COLO668 (cell line): ENCODE measurements around the gene DHRS3.

ENCODE experiments used
- DNase-seq: peaks from one replicate; lab custom pipeline; 2025; ENCODE audit not compliant: unreplicated experiment; lab: John Stamatoyannopoulos, UW

The DHRS3 gene

DNA sequence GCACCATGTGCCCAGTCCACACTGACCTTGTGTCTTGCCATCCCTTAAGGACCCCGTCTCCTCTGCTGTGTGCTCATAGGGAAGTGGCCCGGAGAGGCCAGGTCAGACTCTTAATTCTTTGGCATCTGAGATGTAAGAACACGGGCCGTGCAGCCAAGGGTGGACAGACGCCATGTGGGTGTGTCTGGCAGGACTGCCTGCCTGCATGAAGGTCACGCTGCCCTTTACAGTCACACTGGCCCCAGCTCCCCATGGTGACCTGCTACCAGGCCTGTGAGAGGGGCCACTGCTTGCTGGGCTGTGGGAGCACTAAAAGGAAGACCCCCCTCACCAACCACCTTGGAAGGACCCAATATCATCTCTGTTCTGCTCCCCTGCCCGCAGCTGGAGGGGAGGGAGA lies 17.7 kb downstream of the DHRS3 start:
- no peak for DNase-seq

DNA sequence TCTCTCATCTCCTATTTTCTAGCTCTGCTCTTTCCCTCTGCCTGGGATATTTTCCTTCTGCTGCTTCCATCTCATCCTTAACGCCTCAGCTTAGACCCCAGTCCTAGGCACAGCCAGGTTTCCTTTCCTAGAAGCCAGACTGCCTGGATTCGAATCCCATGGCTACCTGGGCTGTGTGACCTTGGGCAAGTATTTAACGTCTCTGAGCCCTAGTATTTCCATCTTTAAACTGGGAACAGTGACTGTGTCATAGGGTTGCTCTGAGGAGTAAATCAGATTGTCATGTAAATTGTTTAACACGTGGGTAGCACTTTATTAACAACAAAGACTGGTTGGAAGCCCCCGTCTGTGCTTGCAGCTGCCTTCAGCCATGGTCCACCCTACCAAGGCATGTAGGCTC lies 18.4 kb downstream of the DHRS3 start:
- DNase-seq = no peak

GRCh38 chr1:12598974-12599373 lies 19.0 kb downstream of the DHRS3 start:
- DNase-seq = no peak

GRCh38 chr1:12597792-12598191 lies 20.2 kb downstream of the DHRS3 start:
- peak; percentile 66 for DNase-seq

DNA sequence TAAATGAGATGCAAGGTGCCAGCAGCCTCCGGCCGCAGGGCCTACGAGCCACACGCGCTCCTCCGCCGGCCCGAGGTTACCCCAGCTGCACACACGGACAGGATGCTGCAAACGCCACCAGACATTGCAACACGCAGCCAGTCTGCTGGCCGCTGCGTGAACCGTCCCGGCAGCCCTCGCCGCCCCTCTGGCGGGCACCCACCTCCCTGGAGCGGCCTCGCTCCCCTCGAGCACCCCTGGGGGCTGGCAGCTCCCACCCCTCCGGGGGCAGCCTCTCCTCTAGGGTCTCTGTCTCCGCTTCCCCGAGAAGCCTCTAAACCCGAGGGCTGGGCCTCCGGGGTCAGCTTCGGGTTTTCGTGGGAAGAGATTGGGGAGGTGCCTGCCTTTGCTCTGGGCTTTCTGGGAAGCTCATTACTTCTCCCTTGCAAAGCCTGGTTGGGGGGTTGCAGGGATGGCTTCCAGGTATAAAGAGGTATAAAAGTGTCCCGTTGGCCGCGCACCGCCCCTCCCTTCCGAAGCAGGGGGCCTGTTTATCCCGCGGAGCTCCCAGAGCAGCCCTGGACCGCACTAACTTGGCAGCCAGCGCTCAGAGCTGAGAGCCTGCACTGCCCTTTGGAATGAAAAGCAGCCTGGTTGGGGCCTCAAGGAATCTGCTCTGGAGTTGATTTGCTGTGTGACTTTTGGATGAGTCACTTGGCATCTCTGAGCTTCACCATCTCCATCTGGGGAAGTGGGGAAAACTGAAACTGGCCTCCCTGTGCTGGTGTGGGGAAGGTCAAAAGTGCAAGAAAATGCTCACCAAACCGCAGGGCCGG lies 21.8 kb downstream of the DHRS3 start:
- peak; percentile 87 for DNase-seq

- DNase-seq = no peak
These were observed 22.3 kb downstream of the DHRS3 start for GRCh38 chr1:12595757-12596006.

- DNase-seq = peak; percentile 72
These were observed 22.8 kb downstream of the DHRS3 start for GRCh38 chr1:12594966-12595756.

DNA sequence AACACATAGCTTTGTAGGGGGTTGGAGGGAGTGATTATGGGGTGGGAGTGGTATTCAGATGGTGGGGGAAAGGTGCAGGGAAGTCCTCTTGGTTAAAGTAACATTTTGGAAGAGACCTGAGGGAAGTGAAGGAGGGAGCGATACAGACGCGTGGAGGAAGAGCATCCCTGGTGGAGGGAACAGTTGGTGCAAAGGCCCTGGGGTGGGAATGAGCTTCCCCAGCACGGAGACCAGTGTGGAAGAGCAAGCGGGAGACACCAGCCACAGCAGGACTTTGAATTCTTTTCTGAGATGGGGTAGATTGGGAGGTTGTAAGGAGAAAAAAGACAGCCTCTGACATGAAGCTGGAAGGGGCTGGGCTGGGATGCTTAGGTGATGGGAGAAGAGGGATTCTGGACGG lies 23.5 kb downstream of the DHRS3 start:
- no peak for DNase-seq

DNA sequence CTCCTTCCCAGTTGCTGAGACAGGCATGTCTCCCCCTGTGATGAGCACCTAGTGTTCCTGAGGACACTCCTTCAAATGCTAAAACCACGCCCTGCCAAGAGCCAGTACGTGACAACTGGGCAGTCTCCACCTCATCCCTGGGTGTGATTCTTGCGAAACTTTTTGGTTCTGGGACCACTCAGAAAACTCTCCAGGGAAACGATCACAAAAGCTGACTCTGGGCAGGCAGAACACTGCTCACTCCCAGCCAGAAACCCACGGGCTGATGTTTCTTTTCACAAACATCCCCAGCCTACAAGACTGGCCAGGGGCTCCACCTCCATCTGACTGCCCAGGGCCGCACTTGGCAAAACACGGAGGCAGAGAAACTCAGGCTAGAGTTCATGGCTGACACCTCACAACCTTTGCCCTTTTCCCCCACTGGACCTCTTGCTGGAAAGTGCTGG lies 24.4 kb downstream of the DHRS3 start:
- no peak for DNase-seq

- no peak for DNase-seq
These were observed 25.5 kb downstream of the DHRS3 start for GRCh38 chr1:12592496-12592895.

GRCh38 chr1:12591267-12591938 lies 26.6 kb downstream of the DHRS3 start:
- no peak for DNase-seq

DNA sequence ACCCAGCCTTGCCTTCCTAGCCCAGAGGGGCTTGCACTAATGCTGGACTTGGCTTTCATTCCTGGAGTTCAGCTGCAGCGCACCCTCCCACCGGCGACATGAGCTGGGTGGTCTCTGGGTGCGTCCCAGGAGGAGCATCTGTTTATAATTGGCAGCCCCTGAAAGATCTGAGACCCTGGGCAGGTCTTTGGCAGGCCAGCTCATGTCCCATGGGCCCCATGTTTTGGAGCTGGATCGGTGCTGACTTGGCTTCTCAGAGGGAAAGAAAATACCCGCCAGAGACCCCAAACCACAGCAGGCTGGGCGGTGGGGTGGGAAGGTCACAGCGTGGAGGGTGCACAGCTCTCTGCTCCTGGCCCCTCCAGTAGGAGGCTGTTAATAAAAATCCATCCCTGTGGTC lies 29.3 kb downstream of the DHRS3 start:
- no peak for DNase-seq

DNA sequence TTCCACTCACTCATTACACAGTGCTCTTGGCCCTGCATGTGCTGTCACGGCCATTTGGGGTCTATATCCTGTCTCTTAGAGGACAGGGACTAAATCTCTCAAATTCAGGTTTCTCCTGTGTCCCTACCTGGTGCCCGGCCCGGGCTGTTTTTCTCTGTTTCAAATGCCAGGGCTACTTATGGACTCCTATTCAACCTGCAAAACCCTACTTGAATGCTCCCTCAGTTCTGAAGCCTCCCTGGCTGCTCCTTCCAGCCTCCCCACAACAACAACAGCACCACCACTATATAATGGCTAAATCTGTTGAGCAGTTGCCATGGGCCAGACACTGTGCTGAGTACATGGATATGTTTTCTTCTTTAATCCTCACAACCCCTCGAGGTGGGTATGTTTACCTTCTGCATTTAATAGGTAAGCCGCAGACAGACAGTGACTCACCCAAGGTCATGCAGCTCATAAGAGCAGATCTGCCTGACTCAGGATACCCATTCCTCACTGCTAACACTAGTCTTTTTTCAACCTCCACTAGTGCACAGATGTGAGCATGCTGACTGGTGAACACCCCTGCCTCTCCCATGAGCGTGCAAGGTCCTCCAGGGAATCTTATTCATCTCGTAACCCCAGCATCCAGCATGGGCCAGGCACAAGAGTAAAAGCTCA lies 29.9 kb downstream of the DHRS3 start:
- no peak for DNase-seq

DNA sequence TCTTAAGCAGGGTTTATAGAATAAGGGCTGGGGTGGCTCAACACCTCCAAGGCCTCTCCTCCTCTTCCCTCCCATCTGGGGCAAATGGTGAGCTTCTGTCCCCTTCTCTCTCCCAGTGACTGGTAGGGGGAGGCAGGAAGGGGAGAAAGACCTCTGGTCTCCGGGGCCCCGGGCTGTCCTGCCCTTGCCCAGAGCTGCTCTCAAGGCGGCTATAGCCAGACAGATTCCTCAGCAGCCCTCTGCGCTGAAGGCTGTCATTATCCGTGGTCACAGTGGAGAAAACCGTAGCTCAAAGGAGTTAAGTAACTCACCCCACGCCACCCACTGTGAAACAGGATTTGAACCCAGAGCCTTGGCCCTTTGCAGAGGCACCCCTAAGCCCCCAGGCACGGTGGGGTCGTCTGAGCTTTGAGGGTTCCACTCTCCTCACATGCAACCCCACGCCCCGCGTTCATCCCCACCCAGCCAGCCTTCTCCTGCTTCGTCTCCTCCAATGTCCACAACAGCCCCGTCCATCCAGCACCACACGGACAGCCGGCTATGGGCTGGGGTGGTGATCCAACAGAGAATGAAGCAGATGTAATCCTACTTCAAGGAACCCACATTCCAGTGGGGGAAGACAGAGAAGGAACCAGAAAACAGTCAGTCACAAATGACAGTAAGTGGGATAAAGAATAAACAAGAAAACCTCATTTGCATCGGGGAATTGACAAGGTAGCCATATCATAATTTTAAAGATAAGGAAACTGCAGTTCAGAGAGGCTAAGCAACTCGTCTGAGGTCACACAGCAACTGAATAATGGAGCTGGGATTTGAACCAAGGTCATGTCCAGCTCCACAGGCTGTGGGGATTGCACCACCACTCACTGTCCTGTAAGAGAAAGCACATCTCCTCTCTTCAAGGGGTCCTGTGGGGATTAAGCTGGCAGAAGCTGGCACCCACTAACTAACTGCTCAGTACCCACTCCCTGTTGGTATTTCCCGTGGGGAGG lies 31.8 kb downstream of the DHRS3 start:
- no peak for DNase-seq

DNA sequence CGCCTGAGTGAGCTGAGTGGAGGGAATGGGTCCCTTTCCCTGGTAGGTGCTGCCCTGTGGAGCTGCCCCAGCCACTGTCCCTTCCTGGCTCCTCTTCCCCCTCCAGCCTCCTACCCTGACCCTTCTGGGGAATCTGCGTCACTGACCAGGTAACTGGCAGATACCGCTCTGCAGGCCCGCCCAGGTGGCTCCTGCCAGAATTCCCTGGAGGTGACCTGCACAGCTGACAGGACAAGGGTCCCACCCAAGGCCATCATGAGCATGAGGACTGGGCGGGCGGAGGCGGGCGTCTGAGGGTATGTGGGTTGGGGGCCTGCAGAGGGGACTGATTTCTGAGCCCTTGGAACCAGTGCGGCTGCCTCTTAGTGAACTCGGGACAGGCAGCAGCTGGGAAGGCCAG lies 32.5 kb downstream of the DHRS3 start:
- no peak for DNase-seq

DNA sequence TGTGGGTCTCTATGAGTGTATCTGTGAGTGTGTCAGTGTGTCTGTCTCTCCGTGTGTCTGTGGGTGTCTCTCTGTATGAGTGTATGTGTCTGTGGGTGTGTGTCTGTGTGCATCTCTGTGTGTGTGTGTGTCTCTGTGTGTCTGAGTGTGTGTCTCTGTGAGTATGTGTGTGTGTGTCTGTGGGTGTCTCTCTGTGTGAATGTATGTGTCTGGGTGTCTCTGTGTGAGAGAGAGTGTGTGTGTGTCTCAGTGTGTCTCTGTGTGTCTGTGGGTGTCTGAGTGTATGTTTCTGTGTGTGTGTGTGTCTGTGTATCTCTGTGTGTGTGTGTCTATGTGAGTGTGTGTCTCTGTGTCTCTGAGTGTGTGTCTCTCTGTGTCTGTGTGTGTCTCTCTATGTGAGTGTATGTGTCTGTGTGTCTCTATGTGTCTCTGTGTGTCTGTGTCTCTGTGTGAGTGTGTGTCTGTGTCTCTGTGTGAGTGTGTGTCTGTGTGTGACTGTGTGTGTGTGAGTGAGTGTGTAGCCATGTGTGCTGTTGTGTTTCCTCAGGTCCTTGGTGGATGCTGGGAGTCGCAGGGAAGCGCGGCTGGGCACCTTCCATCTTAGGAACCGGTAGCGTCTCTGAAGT lies 33.0 kb downstream of the DHRS3 start:
- no peak for DNase-seq

- DNase-seq = no peak
These were observed 34.5 kb downstream of the DHRS3 start for GRCh38 chr1:12583484-12583883.

GRCh38 chr1:12582649-12583048 lies 35.4 kb downstream of the DHRS3 start:
- no peak for DNase-seq

- no peak for DNase-seq
These were observed 36.8 kb downstream of the DHRS3 start for GRCh38 chr1:12581179-12581578.
